Amygdala (tissue), 56 donors: ENCODE data around the gene IL11RA.
A peak's percentile ranks its signal among the peaks of the same experiment; 100 is the strongest.
"Not testable (repeated sequence)": the region's sequence is repeated elsewhere in the genome, so short reads cannot be mapped to it uniquely, and the experiment has no call there.

Source experiments
- DNase-seq, 56 donors: peaks; one replicate each; lab custom pipeline; 2025; lab: John Stamatoyannopoulos, UW

IL11RA gene

DNA sequence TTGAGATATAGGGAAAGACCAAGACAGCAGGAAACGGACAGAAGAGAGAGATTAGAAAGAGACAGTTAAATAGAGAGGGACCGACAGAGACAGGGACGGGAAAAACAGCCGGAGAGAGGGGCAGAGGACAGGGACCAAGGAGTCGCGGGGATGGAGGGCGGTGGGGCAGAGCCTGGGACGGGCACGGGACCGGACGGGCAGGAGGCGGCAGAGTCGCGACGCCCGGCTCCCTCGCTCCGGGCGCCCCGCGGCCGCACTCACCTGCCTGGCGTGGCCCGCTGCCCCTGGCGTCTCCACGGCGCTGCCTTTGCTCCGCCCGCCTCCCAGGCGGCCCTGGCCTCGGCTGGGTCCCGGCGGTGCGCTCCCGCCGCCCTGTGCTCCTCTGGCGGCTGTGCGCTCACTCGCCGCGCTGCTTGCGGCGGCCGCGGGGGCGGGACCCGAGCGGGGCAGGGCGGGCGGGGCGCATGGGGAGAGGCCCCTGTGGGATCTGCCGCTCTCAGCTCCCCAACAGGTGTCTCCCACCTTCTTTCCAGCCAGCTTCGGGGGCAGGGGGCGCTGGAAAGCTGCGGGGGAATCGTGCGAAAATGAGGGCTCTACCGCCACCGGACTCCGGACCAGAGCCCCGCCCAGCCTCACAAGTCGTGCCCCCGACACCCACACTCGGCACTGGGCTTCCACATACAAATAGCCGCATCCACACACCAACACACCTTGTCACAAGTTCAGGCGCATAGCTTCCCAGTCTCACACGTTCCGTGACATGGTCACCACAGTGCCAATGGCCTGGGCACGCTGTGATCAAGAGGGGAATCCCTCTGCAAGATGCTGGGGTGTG is 23.1 kb upstream of the IL11RA start, which contains the start of gene ARID3C:
Gene ARID3C, minus strand, starts transcription at position 411 of the 835 bp plus-strand sequence. CDS start 1,052 bp downstream, outside the sequence.
- peak in 1 of 56 donors; percentile 31 for DNase-seq

DNA sequence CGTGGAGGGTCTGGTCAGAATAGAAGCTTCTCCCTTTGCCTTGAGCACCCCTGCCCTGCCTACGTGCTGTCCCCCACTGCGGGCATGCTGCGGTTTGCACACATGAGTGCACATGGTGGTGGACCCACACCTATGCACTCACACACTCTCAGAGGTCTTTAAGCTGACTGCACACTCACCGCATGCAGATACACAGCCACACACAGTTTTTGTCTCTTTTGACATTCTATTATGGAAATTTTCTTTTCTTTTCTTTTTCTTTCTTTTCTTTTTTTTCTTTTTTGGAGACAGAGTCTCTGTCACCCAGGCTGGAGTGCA is 22.5 kb upstream of the IL11RA start:
- DNase-seq: no peak

DNA sequence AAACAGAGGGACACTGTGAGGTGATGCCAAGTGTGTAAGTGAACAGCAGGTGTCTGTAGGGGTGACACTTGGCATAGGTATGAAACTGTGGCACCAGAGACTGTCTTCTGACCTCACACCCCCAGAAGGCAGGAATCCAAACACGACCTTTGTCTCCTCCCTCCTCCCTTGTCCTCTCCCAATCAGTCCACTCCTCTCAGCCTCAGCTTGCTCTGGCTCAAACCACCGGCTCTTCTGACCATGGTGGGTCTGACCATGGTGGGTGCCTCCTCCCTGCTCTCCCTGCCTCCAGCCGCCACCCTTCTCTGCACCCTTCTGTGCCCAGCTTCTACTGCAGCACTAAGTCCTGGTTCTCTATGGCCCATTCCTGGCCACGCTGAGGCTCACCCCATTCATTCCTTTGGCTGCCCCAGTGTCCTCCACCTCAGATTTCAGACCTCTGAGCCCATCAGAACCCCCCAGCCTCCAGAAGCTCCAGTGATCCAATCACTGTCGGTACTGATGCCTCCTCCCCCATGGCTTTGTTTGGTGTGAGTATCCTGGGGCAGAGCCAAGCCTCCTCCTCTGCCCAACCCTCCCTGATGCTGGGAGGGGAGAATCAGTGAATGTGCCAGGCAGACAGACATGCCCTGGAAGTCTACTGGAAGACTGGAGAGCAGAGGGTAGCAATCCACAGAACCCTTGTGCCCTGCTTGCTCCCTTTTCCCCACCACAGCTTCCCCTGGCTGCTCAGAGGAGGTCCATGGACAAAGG is 21.4 kb upstream of the IL11RA start:
- no peak for DNase-seq

DNA sequence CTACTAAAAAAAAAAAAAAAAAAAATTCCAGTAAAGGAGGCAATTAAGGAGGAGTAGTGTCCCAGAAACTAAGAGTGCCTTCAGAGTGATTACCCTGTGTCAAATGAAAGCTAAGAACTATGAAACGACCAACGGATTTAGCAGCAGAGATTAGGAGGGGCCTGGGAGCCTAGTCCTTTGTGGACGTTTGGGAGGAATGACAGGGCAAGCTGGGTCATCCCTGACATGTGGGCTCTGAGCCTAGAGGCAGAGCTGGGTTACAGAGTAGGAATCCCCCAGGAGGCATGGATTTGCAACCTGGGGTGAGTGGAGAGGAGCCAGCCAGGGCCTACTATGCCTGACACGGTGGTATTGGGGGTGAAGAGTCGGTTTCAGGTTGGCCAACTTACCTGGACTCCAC is 18.8 kb upstream of the IL11RA start:
- DNase-seq: no peak

DNA sequence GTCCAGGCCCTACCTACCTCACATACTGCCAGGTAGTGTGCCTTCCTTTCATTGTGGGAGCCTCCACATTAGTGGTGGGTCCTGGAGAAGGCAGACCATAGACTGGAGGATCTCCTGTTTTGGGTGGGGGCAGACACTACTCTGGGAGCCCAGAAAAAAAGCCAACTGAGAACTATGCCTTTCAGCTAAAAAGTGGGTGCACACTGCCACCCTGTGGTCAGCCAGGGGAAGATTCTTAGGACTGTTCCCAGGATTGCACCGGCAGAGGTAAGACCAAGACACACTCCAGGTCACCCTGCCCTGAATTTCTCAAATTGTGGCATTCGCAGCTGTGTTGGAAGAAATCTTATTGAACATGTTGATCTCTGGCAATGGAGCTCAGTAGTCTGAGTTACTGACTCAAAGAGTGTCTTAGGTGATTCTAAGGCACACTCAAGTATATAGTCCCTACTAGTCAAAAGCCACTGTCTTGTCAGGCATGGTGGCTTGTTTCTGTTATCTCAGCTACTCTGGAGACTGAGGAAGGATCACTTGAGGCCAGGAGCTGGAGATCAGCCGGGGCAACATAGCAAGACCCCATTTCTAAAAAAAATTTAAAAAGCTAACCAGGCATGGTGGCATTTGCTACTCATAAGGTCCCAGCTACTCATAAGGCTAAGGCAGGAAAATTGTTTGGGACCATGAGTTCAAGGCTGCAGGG is 18.0 kb upstream of the IL11RA start:
- peak in 43 of 56 donors; percentile 7 to 81 (median 41) for DNase-seq

DNA sequence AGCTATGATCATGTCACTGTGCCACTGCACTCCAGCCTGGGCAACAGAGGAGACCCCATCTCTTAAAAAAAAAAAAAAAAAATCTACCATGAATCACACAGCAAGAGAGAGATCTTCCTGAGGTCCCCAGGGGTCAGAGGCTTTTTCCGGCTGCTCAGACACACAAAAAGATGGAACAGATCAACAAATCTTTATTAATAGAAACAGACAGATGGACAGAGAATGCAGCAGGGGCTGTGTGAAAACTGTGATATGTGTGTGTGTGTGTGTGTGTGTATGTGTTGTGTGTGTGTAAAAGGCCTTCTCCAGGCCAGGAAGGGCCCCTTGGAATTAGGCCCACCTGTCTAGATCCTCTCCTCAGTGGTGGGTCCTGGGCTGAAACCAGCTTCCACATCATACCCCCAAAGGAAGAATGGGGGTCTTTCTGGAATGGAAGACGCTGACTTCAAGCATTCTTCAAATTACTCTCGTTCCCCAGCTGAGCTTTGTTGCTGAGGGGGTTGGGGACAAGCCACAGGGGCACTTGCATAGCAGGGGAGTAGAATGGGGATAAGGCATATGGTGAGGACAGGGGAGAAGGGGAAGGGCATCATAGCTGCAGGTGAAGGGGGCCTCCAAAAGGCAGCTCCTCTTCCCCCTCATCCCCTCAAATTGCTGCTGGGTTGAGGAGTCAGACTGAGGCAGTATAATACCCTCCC is 17.3 kb upstream of the IL11RA start:
- DNase-seq: no peak

DNA sequence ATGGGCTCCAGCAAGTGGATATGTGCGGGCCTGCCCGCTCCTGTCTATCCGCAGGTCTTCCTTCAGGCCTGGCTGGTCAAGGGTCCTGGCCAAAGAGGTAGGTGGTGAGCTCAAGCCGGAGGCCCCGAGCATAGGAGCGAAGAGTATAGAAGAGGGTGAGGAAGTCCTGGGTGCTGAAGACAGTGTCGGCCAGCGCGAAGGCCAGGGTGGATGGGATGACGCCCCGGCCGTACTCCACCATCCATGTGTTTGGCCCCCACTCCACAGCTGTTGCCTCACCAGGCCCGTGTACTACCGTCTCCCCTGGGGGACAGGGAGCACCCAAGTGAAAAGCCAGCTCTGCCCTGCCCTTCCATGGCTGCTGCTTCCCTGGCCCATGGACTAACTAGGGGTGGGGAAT is 16.4 kb upstream of the IL11RA start:
- no peak for DNase-seq

DNA sequence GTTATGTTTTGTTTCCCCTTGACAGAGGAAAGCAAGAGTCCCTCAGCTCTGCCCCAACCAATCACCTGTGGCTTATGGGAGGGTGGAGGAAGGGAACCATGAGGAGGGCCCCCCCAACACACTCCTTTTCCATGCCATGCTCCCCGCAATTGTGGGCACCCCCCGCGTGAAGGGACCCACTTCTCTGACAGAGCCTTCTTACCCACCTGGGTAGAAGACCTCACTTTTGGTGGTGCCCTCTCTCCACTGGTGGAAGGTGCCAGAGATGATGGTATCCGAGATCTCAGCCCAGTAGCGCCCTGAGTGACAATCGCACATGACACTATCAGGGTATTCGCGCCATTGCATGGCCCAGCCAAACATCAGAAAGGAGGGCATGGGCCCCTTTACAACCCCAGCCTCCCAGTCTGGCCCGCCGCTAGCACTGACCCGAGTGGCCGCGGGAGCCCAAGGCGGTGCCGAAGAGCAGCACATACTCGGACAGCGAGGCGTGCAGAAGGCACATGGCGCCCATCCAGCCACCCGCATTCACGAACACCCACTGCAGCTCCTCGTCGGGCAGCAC is 15.1 kb upstream of the IL11RA start:
- peak in 6 of 56 donors; percentile 33 to 60 (median 45) for DNase-seq

DNA sequence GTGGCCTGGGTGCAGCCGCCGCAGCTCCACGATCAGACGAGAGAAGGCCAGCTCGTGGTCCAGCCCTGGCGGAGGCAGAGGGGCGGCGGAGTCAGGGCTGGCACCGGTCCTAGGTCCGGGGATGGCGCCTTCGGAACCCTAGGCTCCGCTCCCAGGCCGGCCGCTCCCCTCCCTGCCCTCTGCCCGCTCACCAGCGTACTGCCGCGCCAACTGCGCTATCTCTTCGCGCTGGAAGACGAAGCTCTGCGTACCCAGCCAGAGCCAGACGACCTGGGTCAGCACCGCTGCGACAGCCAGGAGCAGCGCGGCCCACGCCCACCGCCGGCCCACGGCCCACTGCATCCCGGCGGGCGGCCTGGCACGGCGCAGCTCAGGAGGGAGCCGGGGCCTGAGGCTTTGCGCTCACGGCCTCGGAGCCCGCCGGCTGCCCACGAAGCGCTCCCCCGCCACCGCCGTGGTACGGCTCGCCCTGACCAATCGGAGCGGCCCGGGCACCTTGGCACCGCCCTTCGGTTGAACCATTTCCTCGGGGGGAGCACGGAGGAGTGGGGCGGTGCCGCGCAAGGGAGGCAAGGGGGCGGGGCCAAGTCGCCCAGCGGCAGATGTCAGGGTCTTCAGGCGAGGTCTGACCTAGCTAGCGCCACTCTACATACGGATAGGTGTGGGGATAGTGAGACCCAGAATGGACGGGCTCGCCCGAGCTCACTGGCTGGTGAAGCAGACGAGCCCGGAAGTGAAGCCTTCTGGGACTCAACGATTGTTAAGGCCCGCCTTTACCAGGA is 14.4 kb upstream of the IL11RA start, which contains the start of gene SIGMAR1:
Gene SIGMAR1, minus strand, starts transcription at position 432 of the 782 bp plus-strand sequence. Its CDS starts 90 bp downstream, at position 342.
- peak; percentile 60 to 96 (median 88) for DNase-seq

DNA sequence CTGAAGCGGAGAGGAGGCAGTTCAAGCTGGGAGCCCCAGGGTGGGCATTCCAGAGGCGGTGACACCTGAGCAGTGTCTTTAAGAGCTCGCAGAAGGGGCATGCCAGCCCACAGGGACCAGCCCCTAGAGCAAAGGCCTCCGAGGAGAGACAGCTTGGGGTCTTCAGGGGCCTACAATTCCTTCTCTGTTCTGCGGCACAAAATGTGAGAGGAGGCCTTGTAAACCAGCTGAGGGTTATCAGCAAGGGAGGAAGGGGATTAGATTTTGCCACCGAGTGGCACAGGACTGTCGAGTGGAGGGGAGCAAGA is 13.9 kb upstream of the IL11RA start:
- no peak for DNase-seq

DNA sequence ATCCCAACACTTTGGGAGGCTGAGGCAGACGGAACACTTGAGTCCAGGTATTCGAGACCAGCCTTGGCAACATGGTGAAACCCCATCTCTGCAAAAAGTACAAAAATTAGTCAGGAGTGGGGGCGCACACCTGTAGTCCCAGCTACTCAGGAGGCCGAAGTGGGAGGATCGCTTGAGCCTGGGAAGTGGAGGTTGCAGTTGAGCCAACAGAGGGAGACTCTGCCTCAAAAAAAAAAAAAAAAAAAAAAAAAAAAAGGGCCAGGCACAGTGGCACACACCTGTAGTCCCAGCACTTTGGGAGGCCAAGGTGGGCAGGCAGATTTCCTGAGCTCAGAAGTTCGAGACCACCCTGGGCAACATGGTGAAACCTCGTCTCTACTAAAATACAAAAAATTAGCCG is 12.7 kb upstream of the IL11RA start:
- DNase-seq: not testable (repeated sequence)

DNA sequence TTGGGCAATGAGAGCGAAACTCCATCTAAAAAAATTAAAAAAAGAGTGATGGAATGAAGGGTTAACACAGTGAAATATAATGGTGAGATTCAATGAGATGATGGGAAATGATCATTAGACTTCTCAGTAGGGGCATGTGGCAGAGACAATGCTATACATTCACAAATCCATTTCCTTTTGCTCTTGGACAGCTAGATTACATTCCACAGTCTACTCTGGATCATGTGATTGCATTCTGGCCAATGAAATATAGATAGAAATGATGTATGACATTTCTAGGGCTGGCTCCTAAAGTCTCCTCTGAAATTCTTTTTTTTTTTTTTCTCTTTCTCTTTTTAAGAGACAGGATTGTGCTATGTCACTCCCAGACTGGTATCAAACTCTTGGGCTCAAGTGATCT is 9.3 kb upstream of the IL11RA start:
- no peak for DNase-seq

DNA sequence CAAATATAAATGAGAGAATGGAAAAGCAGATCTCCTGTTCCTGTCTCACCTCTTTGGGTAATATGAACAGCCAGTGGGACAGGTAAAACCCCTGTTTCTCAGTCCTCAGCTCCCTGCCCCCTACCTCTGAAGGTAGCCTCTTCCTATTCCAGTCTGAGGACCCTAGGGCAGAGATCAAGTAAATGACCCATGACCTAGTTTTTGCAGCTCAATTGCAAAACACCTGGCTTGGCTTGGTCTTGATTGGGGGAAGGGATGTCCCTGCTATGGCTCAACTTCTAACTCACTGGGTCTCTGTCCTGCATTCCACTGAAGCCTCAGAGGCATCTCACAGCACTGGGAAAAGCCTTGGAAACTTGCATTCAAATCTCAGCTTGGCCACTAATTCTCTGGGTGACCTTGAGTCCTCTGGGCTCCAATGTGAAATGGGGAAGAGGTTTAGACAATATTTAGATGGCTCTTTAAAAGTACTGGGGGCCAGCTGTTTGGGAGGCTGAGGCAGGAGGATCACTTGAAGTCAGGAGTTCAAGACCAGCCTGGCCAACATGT is 7.1 kb upstream of the IL11RA start:
- no peak for DNase-seq

DNA sequence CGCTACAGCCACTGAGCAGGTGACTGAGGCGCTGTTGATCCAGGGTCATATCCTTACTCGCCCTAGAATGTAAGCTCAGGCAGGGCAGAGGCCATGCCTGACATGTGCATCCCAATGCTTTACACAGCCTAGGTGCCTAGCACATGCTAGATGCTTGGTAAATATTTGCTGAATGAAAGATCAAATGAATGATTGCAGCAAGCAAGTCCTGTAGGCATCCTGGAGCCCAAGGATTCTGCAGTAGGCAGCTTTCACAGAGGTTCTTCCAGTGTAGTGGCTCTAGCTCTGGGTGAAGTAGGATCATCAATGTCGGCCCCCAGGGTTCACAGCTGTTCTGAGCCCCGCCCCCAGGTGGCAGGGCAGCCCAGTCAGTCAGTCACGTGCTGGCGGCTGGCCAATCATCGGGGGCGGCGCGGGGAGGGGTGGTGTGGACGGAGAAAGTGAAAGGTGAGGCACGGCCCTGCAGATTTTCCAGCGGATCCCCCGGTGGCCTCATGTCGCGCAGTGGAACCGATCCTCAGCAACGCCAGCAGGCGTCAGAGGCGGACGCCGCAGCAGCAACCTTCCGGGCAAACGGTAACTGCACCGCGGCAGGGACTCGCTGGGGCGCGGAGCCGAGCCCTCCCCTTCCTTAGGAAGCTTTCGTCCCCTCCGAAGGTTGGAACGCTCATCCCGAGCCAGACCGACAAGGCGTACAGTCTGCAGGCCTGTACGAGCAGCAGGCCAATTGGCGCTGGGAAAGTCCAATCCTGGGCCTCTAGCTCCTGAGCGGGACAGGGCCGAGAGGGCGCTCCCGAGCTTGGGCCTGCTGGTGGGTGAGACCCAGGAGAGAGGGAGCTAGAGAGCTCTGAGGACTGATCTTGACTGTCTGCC is 5.5 kb upstream of the IL11RA start, which contains the start of gene GALT:
Gene GALT, plus strand, starts transcription at position 465 of the 873 bp plus-strand sequence. Its CDS starts 30 bp downstream, at position 495.
- DNase-seq: peak; percentile 15 to 92 (median 78)

DNA sequence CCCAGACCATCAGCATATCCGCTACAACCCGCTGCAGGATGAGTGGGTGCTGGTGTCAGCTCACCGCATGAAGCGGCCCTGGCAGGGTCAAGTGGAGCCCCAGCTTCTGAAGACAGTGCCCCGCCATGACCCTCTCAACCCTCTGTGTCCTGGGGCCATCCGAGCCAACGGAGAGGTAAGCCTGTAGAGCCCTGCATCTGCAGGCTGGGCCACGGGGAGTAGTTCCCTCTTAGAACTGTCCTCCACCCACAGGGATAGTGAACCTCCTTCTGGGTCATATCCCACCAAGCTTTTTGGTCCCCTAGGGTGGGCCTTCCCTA is 4.9 kb upstream of the IL11RA start:
- DNase-seq: peak in 1 of 56 donors; percentile 55

DNA sequence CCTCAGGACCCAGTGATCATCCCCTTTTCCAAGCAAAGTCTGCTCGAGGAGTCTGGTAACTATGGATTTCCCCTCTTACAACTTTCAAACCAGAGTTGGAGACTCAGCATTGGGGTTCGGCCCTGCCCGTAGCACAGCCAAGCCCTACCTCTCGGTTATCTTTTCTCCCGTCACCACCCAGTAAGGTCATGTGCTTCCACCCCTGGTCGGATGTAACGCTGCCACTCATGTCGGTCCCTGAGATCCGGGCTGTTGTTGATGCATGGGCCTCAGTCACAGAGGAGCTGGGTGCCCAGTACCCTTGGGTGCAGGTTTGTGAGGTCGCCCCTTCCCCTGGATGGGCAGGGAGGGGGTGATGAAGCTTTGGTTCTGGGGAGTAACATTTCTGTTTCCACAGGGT is 4.3 kb upstream of the IL11RA start:
- DNase-seq: no peak

DNA sequence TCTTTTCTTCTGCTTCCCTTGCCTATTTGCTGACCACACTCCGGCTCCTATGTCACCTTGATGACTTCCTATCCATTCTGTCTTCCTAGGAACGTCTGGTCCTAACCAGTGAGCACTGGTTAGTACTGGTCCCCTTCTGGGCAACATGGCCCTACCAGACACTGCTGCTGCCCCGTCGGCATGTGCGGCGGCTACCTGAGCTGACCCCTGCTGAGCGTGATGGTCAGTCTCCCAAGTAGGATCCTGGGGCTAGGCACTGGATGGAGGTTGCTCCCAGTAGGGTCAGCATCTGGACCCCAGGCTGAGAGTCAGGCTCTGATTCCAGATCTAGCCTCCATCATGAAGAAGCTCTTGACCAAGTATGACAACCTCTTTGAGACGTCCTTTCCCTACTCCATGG is 3.3 kb upstream of the IL11RA start:
- DNase-seq: no peak

DNA sequence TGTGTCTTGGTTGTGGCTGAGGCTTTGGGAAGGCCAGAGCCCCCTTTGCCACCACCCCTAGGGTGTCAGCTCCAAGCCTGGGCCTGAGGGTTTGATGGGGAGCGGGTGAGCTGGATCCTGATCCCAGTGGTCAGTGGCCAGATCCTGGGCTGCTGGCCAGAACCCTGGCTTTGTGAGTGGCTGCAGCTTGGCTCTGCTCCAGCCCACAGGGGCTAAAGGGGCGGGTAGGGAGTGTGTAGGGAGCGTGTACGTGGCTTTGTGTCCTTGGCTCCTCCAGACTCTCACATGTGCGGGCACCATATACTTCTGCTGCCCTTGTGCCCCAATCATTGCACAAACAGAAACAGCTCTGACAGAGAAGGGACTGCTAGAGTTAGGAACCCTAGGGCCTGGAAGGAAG is 1.2 kb upstream of the IL11RA start:
- DNase-seq: peak in 29 of 56 donors; percentile 6 to 76 (median 26)
